Breast epithelium (tissue), 4 donors: ENCODE measurements around the gene HSPA12A. TPM values are rescaled to one million over a fixed set of nuclear protein-coding genes. Genes with fewer than 3 reads are reported as not detected.

ENCODE experiments used
- DNase-seq, 2 donors: peaks; one replicate each; pipeline ENCODE4 v3.0.0-alpha.2; 2019; ENCODE audit warnings: low spot score in 2 of 2
- H3K27ac ChIP-seq, 2 donors: fragments of 200-600 bp; sonication (generic) in 1 of 2; one replicate each; pipeline ENCODE4 v1.5.1; 2016 to 2019; ENCODE audit warnings: mild to moderate bottlenecking in 1 of 2
- H3K27me3 ChIP-seq, 2 donors: fragments of 200-600 bp; sonication (generic) in 1 of 2; one replicate each; pipeline versions ENCODE4 v1.5.1 to v1.6.0; 2017 to 2019; ENCODE audit warnings: control low read depth in 1 of 2, mild to moderate bottlenecking in 1 of 2
- H3K36me3 ChIP-seq: fragments of 200-600 bp; one replicate; pipeline ENCODE4 v1.5.1; 2019
- H3K4me1 ChIP-seq, 2 donors: fragments of 200-600 bp; sonication (generic); one replicate each; pipeline ENCODE4 v1.5.1; 2016 to 2019; ENCODE audit warnings: control low read depth in 1 of 2
- H3K4me3 ChIP-seq, 3 donors: fragments of 200-600 bp; sonication (generic); 1 replicate in 2 of 3; 2 replicates in 1 of 3; pipeline ENCODE4 v1.5.1; 2016 to 2019; ENCODE audit warnings: mild to moderate bottlenecking in 3 of 3, moderate library complexity in 2 of 3
- H3K9me3 ChIP-seq, 2 donors: fragments of 200-600 bp; sonication (generic) in 1 of 2; one replicate each; pipeline ENCODE4 v1.5.1; 2016 to 2019; ENCODE audit warnings: control low read depth in 1 of 2
- POLR2A ChIP-seq: fragments of 450-650 bp; IDR thresholded peaks from one replicate; pipeline ENCODE4 v1.6.1; 2016; ENCODE audit warnings: antibody characterized with exemption, mild to moderate bottlenecking, moderate library complexity
- POLR2AphosphoS5 ChIP-seq, 3 donors: sonication (generic); formaldehyde crosslinking; IDR thresholded peaks; one replicate each; pipeline ENCODE4 v1.6.1; 2017; ENCODE audit warnings: antibody characterized with exemption in 3 of 3
- intact Hi-C: fragments of 100-400 bp; cut with DNase I; formaldehyde crosslinking; loops from one replicate; pipeline ENCODE4 v1.15.1; 2023; ENCODE audit warnings: low total_unique reads
- total RNA-seq, 3 donors: library from RNA; depleted of rRNA; stranded (reverse); fragments of >200 nt; gene quantifications; one replicate each; pipeline ENCODE4 v1.1.0, GENCODE V29; 2016
- TF ChIP-seq, protein P1 (sequence below), 3 donors: fragments of 450-650 bp; IDR thresholded peaks; one replicate each; pipeline ENCODE4 v1.5.1; 2016 to 2017; ENCODE audit warnings: antibody characterized with exemption in 3 of 3, mild to moderate bottlenecking in 3 of 3, moderate library complexity in 3 of 3

The HSPA12A gene
- total RNA-seq, 3 donors from 2014 or later: 13.2 to 23.6 (median 14.2) TPM

GRCh38 chr10:116728526-116729096 is 13.8 kb downstream of the HSPA12A start:
- Histone ChIP-seq H3K9me3 (no peaks in the 10 kb centered on the region), H3K4me3 (no peak overlapping the region), H3K36me3 (no peaks in the 10 kb centered on the region), H3K4me1 (no peaks in the 10 kb centered on the region), H3K27ac (no peak overlapping the region), H3K27me3 (no peaks in the 10 kb centered on the region)
- no peak for DNase-seq
- intact Hi-C loops: no loop called here
- TF ChIP-seq, protein P1, sequence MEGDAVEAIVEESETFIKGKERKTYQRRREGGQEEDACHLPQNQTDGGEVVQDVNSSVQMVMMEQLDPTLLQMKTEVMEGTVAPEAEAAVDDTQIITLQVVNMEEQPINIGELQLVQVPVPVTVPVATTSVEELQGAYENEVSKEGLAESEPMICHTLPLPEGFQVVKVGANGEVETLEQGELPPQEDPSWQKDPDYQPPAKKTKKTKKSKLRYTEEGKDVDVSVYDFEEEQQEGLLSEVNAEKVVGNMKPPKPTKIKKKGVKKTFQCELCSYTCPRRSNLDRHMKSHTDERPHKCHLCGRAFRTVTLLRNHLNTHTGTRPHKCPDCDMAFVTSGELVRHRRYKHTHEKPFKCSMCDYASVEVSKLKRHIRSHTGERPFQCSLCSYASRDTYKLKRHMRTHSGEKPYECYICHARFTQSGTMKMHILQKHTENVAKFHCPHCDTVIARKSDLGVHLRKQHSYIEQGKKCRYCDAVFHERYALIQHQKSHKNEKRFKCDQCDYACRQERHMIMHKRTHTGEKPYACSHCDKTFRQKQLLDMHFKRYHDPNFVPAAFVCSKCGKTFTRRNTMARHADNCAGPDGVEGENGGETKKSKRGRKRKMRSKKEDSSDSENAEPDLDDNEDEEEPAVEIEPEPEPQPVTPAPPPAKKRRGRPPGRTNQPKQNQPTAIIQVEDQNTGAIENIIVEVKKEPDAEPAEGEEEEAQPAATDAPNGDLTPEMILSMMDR (IDR thresholded peaks at IDR 0.05): no peak
- TF ChIP-seq POLR2A (no peak), POLR2AphosphoS5 (IDR thresholded peaks at IDR 0.05) (no peak)

- Histone ChIP-seq H3K9me3 (no peaks in the 10 kb centered on the region), H3K27me3 (no peaks in the 10 kb centered on the region), H3K4me1 (no peaks in the 10 kb centered on the region), H3K27ac (no peak overlapping the region), H3K4me3 (no peak overlapping the region), H3K36me3 (no peaks in the 10 kb centered on the region)
- TF ChIP-seq POLR2A: no peak
- no peak for TF ChIP-seq POLR2AphosphoS5 (IDR thresholded peaks at IDR 0.05)
- TF ChIP-seq, protein P1 (IDR thresholded peaks at IDR 0.05): no peak
- intact Hi-C loops: no loop called here
- no peak for DNase-seq
These were observed 18.7 kb downstream of the HSPA12A start for GRCh38 chr10:116723428-116724281.

DNA sequence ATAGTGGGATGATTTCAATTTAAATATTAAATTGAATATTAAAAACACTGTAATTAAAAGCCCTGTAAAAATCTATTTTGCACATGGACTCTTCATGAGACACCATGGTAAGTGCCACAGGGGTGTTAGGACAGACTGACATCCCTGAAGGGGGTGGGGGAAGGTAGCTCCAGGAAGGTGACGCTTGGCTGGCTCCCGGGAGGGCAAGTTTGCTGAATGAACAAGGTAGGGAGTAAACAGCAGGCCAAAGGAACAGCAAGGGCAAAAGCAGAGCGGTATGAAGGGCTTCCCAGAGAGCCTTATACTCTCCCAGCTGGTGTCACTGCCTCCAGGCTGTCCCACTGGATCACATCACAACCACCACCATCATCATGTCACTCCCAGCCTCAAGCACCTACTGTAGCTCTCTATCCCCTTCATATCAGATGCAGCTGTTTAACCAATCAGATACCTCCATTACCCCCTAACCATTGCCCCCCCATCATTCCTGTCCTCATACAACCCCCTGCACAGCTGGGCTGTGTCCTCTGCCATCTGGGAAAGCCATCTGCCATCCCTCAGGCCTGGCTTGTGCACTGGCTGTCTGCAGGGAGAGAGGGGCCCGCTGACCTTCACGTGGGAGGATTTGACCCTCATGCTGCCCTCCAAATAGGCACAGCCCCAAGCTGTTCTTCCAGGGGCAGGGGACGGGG is 19.5 kb downstream of the HSPA12A start:
- H3K9me3 ChIP-seq: no peaks in the 10 kb centered on the region
- H3K4me3 ChIP-seq: no peak overlapping the region
- intact Hi-C loops: no loop called here
- TF ChIP-seq, protein P1 (IDR thresholded peaks at IDR 0.05): no peak
- TF ChIP-seq POLR2A: no peak
- TF ChIP-seq POLR2AphosphoS5 (IDR thresholded peaks at IDR 0.05): no peak
- no peaks in the 10 kb centered on the region for H3K36me3 ChIP-seq
- DNase-seq: no peak
- no peak overlapping the region for H3K27ac ChIP-seq
- no peaks in the 10 kb centered on the region for H3K27me3 ChIP-seq
- no peaks in the 10 kb centered on the region for H3K4me1 ChIP-seq

- Histone ChIP-seq H3K36me3 (no peaks in the 10 kb centered on the region), H3K4me1 (no peaks in the 10 kb centered on the region), H3K27me3 (no peaks in the 10 kb centered on the region), H3K4me3 (no peak overlapping the region), H3K9me3 (no peaks in the 10 kb centered on the region), H3K27ac (no peak overlapping the region)
- intact Hi-C loops: no loop called here
- no peak for TF ChIP-seq POLR2AphosphoS5 (IDR thresholded peaks at IDR 0.05)
- TF ChIP-seq POLR2A: no peak
- TF ChIP-seq, protein P1 (IDR thresholded peaks at IDR 0.05): no peak
- DNase-seq: no peak
These were observed 20.6 kb downstream of the HSPA12A start for GRCh38 chr10:116721547-116722392.
